Panc1 (cell line): ENCODE measurements around the gene CREBL2. TPM values are rescaled to one million over a fixed set of nuclear protein-coding genes. Genes with fewer than 3 reads are reported as not detected.
"Not testable (repeated sequence)": the region's sequence is repeated elsewhere in the genome, so short reads cannot be mapped to it uniquely, and the experiment has no call there.

Experiments
- ATAC-seq: fragments of 200-7000 bp; cut with Tn5 transposase; 2 replicates; pipeline ENCODE4 v1.9.1; 2020; ENCODE audit warnings: mild to moderate bottlenecking, moderate library complexity
- BruUV-seq: library from RNA; stranded (reverse); fragments of 400-500 nt; replicated peaks from 2 replicates; lab custom pipeline; 2021; lab: Mats Ljungman, UMichigan
- CTCF ChIA-PET: fragments of 300-600 bp; sonication (Branson Sonifier 250); formaldehyde crosslinking; loops from one replicate; lab custom pipeline; 2022; ENCODE audit warnings: antibody characterized with exemption; lab: Charles Lee
- POLR2A ChIA-PET: fragments of 300-600 bp; sonication (Branson Sonifier 250); formaldehyde crosslinking; loops from one replicate; lab custom pipeline; 2022; ENCODE audit warnings: antibody characterized with exemption; lab: Charles Lee
- DNase-seq: peaks from one replicate; pipeline ENCODE4 v3.0.0-alpha.2; 2010; ENCODE audit warnings: low read depth, low spot score
- H3K27ac ChIP-seq: 2 replicates; pipeline ENCODE4 v1.5.1; 2011; ENCODE audit warnings: mild to moderate bottlenecking, low read length, inconsistent platforms
- H3K27me3 ChIP-seq: fragments of 200-500 bp; sonication (Bioruptor generic); 2 replicates; pipeline ENCODE4 v1.6.0; 2014; ENCODE audit warnings: low read length, inconsistent platforms; ENCODE audit not compliant: control insufficient read depth, insufficient read depth
- H3K36me3 ChIP-seq: fragments of 200-500 bp; sonication (Bioruptor generic); 2 replicates; pipeline ENCODE4 v1.5.1; 2014; ENCODE audit warnings: inconsistent platforms, mild to moderate bottlenecking, low read length, moderate library complexity; ENCODE audit not compliant: control insufficient read depth, insufficient read depth
- H3K4me1 ChIP-seq: 2 replicates; pipeline ENCODE4 v1.5.1; 2011; ENCODE audit warnings: inconsistent platforms, mild to moderate bottlenecking, low read length, moderate library complexity; ENCODE audit not compliant: control insufficient read depth, insufficient read depth
- H3K4me3 ChIP-seq, 2 experiments: 2 replicates each; pipeline ENCODE4 v1.5.1; 2011 to 2012; ENCODE audit warnings: low read depth in 2 of 2, low read length in 2 of 2, mild to moderate bottlenecking in 2 of 2, inconsistent platforms in 1 of 2, moderate library complexity in 1 of 2
- H3K9me3 ChIP-seq: fragments of 200-500 bp; sonication (Bioruptor generic); 2 replicates; pipeline ENCODE4 v1.5.1; 2014; ENCODE audit warnings: low read depth, mild to moderate bottlenecking, inconsistent platforms, low read length, moderate library complexity; ENCODE audit not compliant: control insufficient read depth, insufficient read depth
- POLR2AphosphoS5 ChIP-seq: IDR thresholded peaks from 2 replicates; pipeline ENCODE4 v1.6.1; 2012; ENCODE audit warnings: mild to moderate bottlenecking, low read depth, low read length, moderate library complexity
- REST ChIP-seq, 2 experiments: IDR thresholded peaks; 2 replicates each; pipeline ENCODE4 v1.6.1; 2011 to 2012; ENCODE audit warnings: low read depth in 2 of 2, control low read depth in 1 of 2, low read length in 1 of 2, mild to moderate bottlenecking in 1 of 2, moderate library complexity in 1 of 2; ENCODE audit not compliant: insufficient read depth in 1 of 2
- SIN3A ChIP-seq: IDR thresholded peaks from 2 replicates; pipeline ENCODE4 v1.6.1; 2012; ENCODE audit warnings: low read depth, mild to moderate bottlenecking, low read length, moderate library complexity, borderline replicate concordance; ENCODE audit not compliant: insufficient read depth
- TCF7L2 ChIP-seq: IDR thresholded peaks from 2 replicates; pipeline ENCODE4 v1.6.1; 2011; ENCODE audit warnings: mild to moderate bottlenecking, low read depth, low read length, inconsistent platforms
- in situ Hi-C: cut with HindIII; loops from 2 replicates; pipeline ENCODE4 v1.10.0; 2016; ENCODE audit warnings: low sequenced_read_pairs, low pct_unique_long_range_greater_than_20kb
- intact Hi-C: fragments of 100-400 bp; cut with micrococcal nuclease; formaldehyde crosslinking; loops from one replicate; pipeline ENCODE4 v1.10.0; 2022; ENCODE audit not compliant: unreplicated experiment
- total RNA-seq: library from RNA; stranded (reverse); gene quantifications from one replicate; pipeline ENCODE4 v1.2.1, GENCODE V29; 2021; ENCODE audit not compliant: unreplicated experiment
- TF ChIP-seq, protein P1 (sequence below): fragments of 450-650 bp; IDR thresholded peaks from 2 replicates; pipeline ENCODE4 v1.5.1; 2017; ENCODE audit warnings: mild to moderate bottlenecking

The CREBL2 gene
- total RNA-seq, 1 experiment from 2014 or later, result 13.6 TPM

DNA sequence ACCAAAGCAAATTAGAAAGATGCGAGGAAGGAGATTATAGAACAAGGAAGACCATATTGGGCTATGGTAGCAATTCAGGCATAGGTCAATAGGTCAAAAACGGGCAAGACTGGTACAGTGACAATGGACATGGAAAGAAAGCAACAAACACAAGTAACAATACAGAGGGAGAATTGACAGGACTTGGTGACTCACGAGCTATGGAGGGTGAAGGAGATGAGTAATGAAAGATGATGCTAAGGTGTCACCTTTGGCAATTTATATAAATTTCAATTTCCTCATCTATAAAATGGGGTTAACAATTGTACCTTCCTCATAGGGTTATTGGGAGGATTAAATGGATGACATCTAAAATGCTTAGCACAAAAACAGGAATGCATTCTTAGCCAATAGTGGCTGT is 33.9 kb upstream of the CREBL2 start:
- no peaks in the 10 kb centered on the region for H3K4me1 ChIP-seq
- POLR2A ChIA-PET, result no interaction called here
- DNase-seq (no peak), ATAC-seq (no peak)
- H3K36me3 ChIP-seq, result no peaks in the 10 kb centered on the region
- no peaks in the 10 kb centered on the region for H3K9me3 ChIP-seq
- in situ Hi-C loops (no loop called here), intact Hi-C loops (no loop called here)
- H3K4me3 ChIP-seq, result no peak overlapping the region
- no TSS peak for BruUV-seq
- no peak overlapping the region for H3K27ac ChIP-seq
- CTCF ChIA-PET, result no interaction called here
- no peaks in the 10 kb centered on the region for H3K27me3 ChIP-seq
- no peak for TF ChIP-seq SIN3A
- TF ChIP-seq TCF7L2, result no peak
- TF ChIP-seq POLR2AphosphoS5, result no peak
- TF ChIP-seq REST (IDR thresholded peaks at IDR 0.05; ENCODE audit: insufficient read depth in 1 of 2, low read depth in 2 of 2, low read length in 1 of 2), result no peak
- TF ChIP-seq, protein P1, sequence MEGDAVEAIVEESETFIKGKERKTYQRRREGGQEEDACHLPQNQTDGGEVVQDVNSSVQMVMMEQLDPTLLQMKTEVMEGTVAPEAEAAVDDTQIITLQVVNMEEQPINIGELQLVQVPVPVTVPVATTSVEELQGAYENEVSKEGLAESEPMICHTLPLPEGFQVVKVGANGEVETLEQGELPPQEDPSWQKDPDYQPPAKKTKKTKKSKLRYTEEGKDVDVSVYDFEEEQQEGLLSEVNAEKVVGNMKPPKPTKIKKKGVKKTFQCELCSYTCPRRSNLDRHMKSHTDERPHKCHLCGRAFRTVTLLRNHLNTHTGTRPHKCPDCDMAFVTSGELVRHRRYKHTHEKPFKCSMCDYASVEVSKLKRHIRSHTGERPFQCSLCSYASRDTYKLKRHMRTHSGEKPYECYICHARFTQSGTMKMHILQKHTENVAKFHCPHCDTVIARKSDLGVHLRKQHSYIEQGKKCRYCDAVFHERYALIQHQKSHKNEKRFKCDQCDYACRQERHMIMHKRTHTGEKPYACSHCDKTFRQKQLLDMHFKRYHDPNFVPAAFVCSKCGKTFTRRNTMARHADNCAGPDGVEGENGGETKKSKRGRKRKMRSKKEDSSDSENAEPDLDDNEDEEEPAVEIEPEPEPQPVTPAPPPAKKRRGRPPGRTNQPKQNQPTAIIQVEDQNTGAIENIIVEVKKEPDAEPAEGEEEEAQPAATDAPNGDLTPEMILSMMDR, result no peak

- H3K4me3 ChIP-seq, intact Hi-C loops, POLR2A ChIA-PET, H3K27me3 ChIP-seq, DNase-seq, ATAC-seq, H3K27ac ChIP-seq, H3K36me3 ChIP-seq, BruUV-seq, CTCF ChIA-PET, in situ Hi-C loops, H3K9me3 ChIP-seq, H3K4me1 ChIP-seq: not testable (repeated sequence)
These were observed 31.0 kb upstream of the CREBL2 start for GRCh38 chr12:12580716-12581115.

- no peaks in the 10 kb centered on the region for H3K9me3 ChIP-seq
- no TSS peak for BruUV-seq
- POLR2A ChIA-PET, result no interaction called here
- TF ChIP-seq TCF7L2, result no peak
- TF ChIP-seq SIN3A, result no peak
- TF ChIP-seq, protein P1, result no peak
- no peak for TF ChIP-seq REST (IDR thresholded peaks at IDR 0.05; ENCODE audit: insufficient read depth in 1 of 2, low read depth in 2 of 2, low read length in 1 of 2)
- no peak for TF ChIP-seq POLR2AphosphoS5
- ATAC-seq, result no peak
- H3K36me3 ChIP-seq, result no peaks in the 10 kb centered on the region
- in situ Hi-C loops (no loop called here), intact Hi-C loops (no loop called here)
- H3K27ac ChIP-seq, result no peak overlapping the region
- DNase-seq, result no peak
- H3K27me3 ChIP-seq, result no peaks in the 10 kb centered on the region
- H3K4me1 ChIP-seq, result no peaks in the 10 kb centered on the region
- H3K4me3 ChIP-seq, result no peak overlapping the region
- CTCF ChIA-PET, result no interaction called here
These were observed 29.3 kb upstream of the CREBL2 start for GRCh38 chr12:12582193-12582881.
